ENCODE data around the gene ARFGEF3. TPM values are rescaled to one million over a fixed set of nuclear protein-coding genes. Genes with fewer than 3 reads are reported as not detected.

Gene ARFGEF3
- total RNA-seq = 1 to 10 TPM; 1.1 to 1.4 TPM

- ATAC-seq (ENCODE audit: insufficient number of reproducible peaks, low FRiP score, low read depth) (no peak), DNase-seq (ENCODE audit: low spot score) (no peak)
- H3K27me3 ChIP-seq (replicated peaks; ENCODE audit: insufficient read depth) = no peaks in the 10 kb centered on the region
- peaks cover 3 to 13% of the 10 kb centered on the region in 2 donors for H3K4me1 ChIP-seq (ENCODE audit: control insufficient read depth in 1 of 2, low read depth in 2 of 2)
- H3K36me3 ChIP-seq = no peaks in the 10 kb centered on the region
- peak within 1 kb of the TSS; percentile 82 for H3K4me3 ChIP-seq
- TF ChIP-seq CTCF (IDR thresholded peaks at IDR 0.05) = no peak
- H3K27ac ChIP-seq = no peak within 1 kb of the TSS
- H3K9me3 ChIP-seq = no peaks in the 10 kb centered on the region
Measured at GRCh38 chr6:138161338-138162110, at the start of gene ARFGEF3. ARFGEF3 (plus strand) TSS chr6:138161939; CDS start chr6:138162087, 148 bp downstream.

- no peak for ATAC-seq (ENCODE audit: insufficient number of reproducible peaks, low FRiP score, low read depth)
- H3K27me3 ChIP-seq (replicated peaks; ENCODE audit: insufficient read depth) = no peaks in the 10 kb centered on the region
- H3K9me3 ChIP-seq = no peaks in the 10 kb centered on the region
- no peak overlapping the region for H3K27ac ChIP-seq
- no peak for DNase-seq (ENCODE audit: low spot score)
- H3K4me1 ChIP-seq (ENCODE audit: control insufficient read depth in 1 of 2, low read depth in 2 of 2) = peaks cover 5% of the 10 kb centered on the region in 2 donors
- H3K4me3 ChIP-seq = no peak overlapping the region
- no peak for TF ChIP-seq CTCF (IDR thresholded peaks at IDR 0.05)
- H3K36me3 ChIP-seq = no peaks in the 10 kb centered on the region
Measured at GRCh38 chr6:138113588-138114210, 48.0 kb upstream of the ARFGEF3 start.

GRCh38 chr6:138115201-138115600 is 46.5 kb upstream of the ARFGEF3 start:
- Histone ChIP-seq H3K27ac (no peak overlapping the region), H3K9me3 (no peaks in the 10 kb centered on the region), H3K4me3 (no peak overlapping the region), H3K4me1 (ENCODE audit: control insufficient read depth in 1 of 2, low read depth in 2 of 2) (no peaks in the 10 kb centered on the region), H3K36me3 (no peaks in the 10 kb centered on the region), H3K27me3 (replicated peaks; ENCODE audit: insufficient read depth) (no peaks in the 10 kb centered on the region)
- no peak for TF ChIP-seq CTCF (IDR thresholded peaks at IDR 0.05)
- no peak for ATAC-seq (ENCODE audit: insufficient number of reproducible peaks, low FRiP score, low read depth)
- DNase-seq (ENCODE audit: low spot score) = no peak

GRCh38 chr6:138115877-138116660 is 45.7 kb upstream of the ARFGEF3 start:
- ATAC-seq (ENCODE audit: insufficient number of reproducible peaks, low FRiP score, low read depth) (peak; percentile 55), DNase-seq (ENCODE audit: low spot score) (no peak)
- Histone ChIP-seq H3K9me3 (no peaks in the 10 kb centered on the region), H3K27me3 (replicated peaks; ENCODE audit: insufficient read depth) (no peaks in the 10 kb centered on the region), H3K27ac (no peak overlapping the region), H3K4me1 (ENCODE audit: control insufficient read depth in 1 of 2, low read depth in 2 of 2) (no peaks in the 10 kb centered on the region), H3K36me3 (no peaks in the 10 kb centered on the region), H3K4me3 (no peak overlapping the region)
- TF ChIP-seq CTCF (IDR thresholded peaks at IDR 0.05) = peak; percentile 66

GRCh38 chr6:138116661-138116999 is 45.1 kb upstream of the ARFGEF3 start:
- no peaks in the 10 kb centered on the region for H3K36me3 ChIP-seq
- H3K4me3 ChIP-seq = no peak overlapping the region
- no peaks in the 10 kb centered on the region for H3K4me1 ChIP-seq (ENCODE audit: control insufficient read depth in 1 of 2, low read depth in 2 of 2)
- no peak overlapping the region for H3K27ac ChIP-seq
- no peaks in the 10 kb centered on the region for H3K27me3 ChIP-seq (replicated peaks; ENCODE audit: insufficient read depth)
- TF ChIP-seq CTCF (IDR thresholded peaks at IDR 0.05) = no peak
- H3K9me3 ChIP-seq = no peaks in the 10 kb centered on the region
- DNase-seq (ENCODE audit: low spot score) (no peak), ATAC-seq (ENCODE audit: insufficient number of reproducible peaks, low FRiP score, low read depth) (no peak)

All from thoracic aorta (tissue), 2 donors.